HCT116 (cell line): ENCODE data around the gene IL4. TPM values are rescaled to one million over a fixed set of nuclear protein-coding genes. Genes with fewer than 3 reads are reported as not detected.

Source experiments
- ATAC-seq: fragments of 200-7000 bp; cut with Tn5 transposase; 2 replicates; pipeline ENCODE4 v1.9.1; 2020; ENCODE audit warnings: mild to moderate bottlenecking, moderate library complexity
- BruUV-seq: library from RNA; stranded (reverse); fragments of 400-500 nt; replicated peaks from 2 replicates; lab custom pipeline; 2021; lab: Mats Ljungman, UMichigan
- CTCF ChIA-PET: fragments of 300-600 bp; sonication (Branson Sonifier 250); formaldehyde crosslinking; loops from one replicate; lab custom pipeline; 2021; ENCODE audit warnings: antibody characterized with exemption; lab: Charles Lee
- POLR2A ChIA-PET: fragments of 300-600, 350-600 bp; sonication (Branson Sonifier 250); formaldehyde crosslinking; loops from one replicate; lab custom pipeline; 2021; ENCODE audit warnings: antibody characterized with exemption; lab: Charles Lee
- RAD21 ChIA-PET, 2 experiments: fragments of 300-600 bp; sonication (Branson Sonifier 250); formaldehyde crosslinking; loops; one replicate each; lab custom pipeline; 2023; ENCODE audit warnings: low total read pairs in 2 of 2; ENCODE audit not compliant: uncharacterized antibody in 2 of 2, unreplicated experiment in 2 of 2, low non-redundant PET in 1 of 2; lab: Charles Lee
- DNase-seq: peaks from one replicate; pipeline ENCODE4 v3.0.0-alpha.2; 2010; ENCODE audit warnings: low read depth, low spot score
- H2AFZ ChIP-seq: fragments of 200-600 bp; shearing (Covaris generic), sonication (generic); 2 replicates; pipeline ENCODE4 v1.6.1; 2017; ENCODE audit warnings: low read depth, mixed run types, mixed read lengths, antibody characterized with exemption, low read length; ENCODE audit not compliant: poor library complexity, severe bottlenecking
- H3K27ac ChIP-seq: 2 replicates; pipeline ENCODE4 v1.5.1; 2012; ENCODE audit warnings: low read depth, low read length
- H3K27me3 ChIP-seq: fragments of 200-600 bp; sonication (generic); 2 replicates; pipeline ENCODE4 v1.6.1; 2016; ENCODE audit warnings: mixed run types, low read length, mixed read lengths; ENCODE audit not compliant: insufficient read depth
- H3K36me3 ChIP-seq, 2 experiments: fragments of 200-500 bp in 1 of 2; fragments of 200-600 bp in 1 of 2; sonication (Bioruptor generic) in 1 of 2; sonication (generic) in 1 of 2; 2 replicates each; pipeline versions ENCODE4 v1.5.1 to v1.6.1; 2014 to 2016; ENCODE audit warnings: low read length in 2 of 2, inconsistent platforms in 1 of 2, mixed read lengths in 1 of 2, mixed run types in 1 of 2; ENCODE audit not compliant: insufficient read depth in 2 of 2, control insufficient read depth in 1 of 2
- H3K4me1 ChIP-seq, 2 experiments: fragments of 200-600 bp in 1 of 2; sonication (generic) in 1 of 2; 2 replicates each; pipeline versions ENCODE4 v1.5.1 to v1.6.1; 2012 to 2017; ENCODE audit warnings: low read length in 2 of 2, inconsistent platforms in 1 of 2, mild to moderate bottlenecking in 1 of 2, mixed read lengths in 1 of 2, mixed run types in 1 of 2, moderate library complexity in 1 of 2; ENCODE audit not compliant: insufficient read depth in 2 of 2, control insufficient read depth in 1 of 2
- H3K4me2 ChIP-seq: fragments of 200-600 bp; sonication (generic); 2 replicates; pipeline ENCODE4 v1.6.1; 2017; ENCODE audit warnings: mixed run types, low read length, mixed read lengths
- H3K4me3 ChIP-seq, 2 experiments: fragments of 200-600 bp in 1 of 2; sonication (generic) in 1 of 2; replicated peaks in 1 of 2; 2 replicates each; pipeline ENCODE4 v1.5.1; 2011 to 2016; ENCODE audit warnings: low read length in 2 of 2, control low read depth in 1 of 2, low read depth in 1 of 2, mild to moderate bottlenecking in 1 of 2, mixed read lengths in 1 of 2, mixed run types in 1 of 2
- H3K79me2 ChIP-seq: fragments of 200-600 bp; sonication (generic); 2 replicates; pipeline ENCODE4 v1.6.1; 2017; ENCODE audit warnings: mild to moderate bottlenecking, mixed run types, low read length, moderate library complexity, mixed read lengths; ENCODE audit not compliant: insufficient read depth
- H3K9ac ChIP-seq: fragments of 200-600 bp; sonication (generic); 2 replicates; pipeline ENCODE4 v1.6.1; 2016; ENCODE audit warnings: low read length, mixed read lengths
- H3K9me2 ChIP-seq: fragments of 200-600 bp; sonication (generic), shearing (Covaris generic); 2 replicates; pipeline ENCODE4 v1.6.1; 2017; ENCODE audit warnings: mixed run types, mild to moderate bottlenecking, moderate library complexity; ENCODE audit not compliant: insufficient read depth
- H3K9me3 ChIP-seq, 2 experiments: fragments of 200-500 bp in 1 of 2; fragments of 200-600 bp in 1 of 2; sonication (Bioruptor generic) in 1 of 2; sonication (generic) in 1 of 2; 2 replicates each; pipeline ENCODE4 v1.6.1; 2014 to 2017; ENCODE audit warnings: low read length in 2 of 2, mixed read lengths in 2 of 2, inconsistent platforms in 1 of 2, low read depth in 1 of 2, mild to moderate bottlenecking in 1 of 2, mixed run types in 1 of 2, moderate library complexity in 1 of 2; ENCODE audit not compliant: control insufficient read depth in 1 of 2, insufficient read depth in 1 of 2
- H4K20me1 ChIP-seq: fragments of 200-600 bp; sonication (generic), shearing (Covaris generic); 2 replicates; pipeline ENCODE4 v1.6.1; 2017; ENCODE audit warnings: mixed run types, mild to moderate bottlenecking, moderate library complexity; ENCODE audit not compliant: insufficient read depth
- ATF3 ChIP-seq: IDR thresholded peaks from 2 replicates; pipeline ENCODE4 v1.6.1; 2012
- EGR1 ChIP-seq: IDR thresholded peaks from 2 replicates; pipeline ENCODE4 v1.6.1; 2012; ENCODE audit warnings: low read depth
- ELF1 ChIP-seq: IDR thresholded peaks from 2 replicates; pipeline ENCODE4 v1.6.1; 2012; ENCODE audit warnings: low read depth, borderline replicate concordance
- FOSL1 ChIP-seq: IDR thresholded peaks from 2 replicates; pipeline ENCODE4 v1.6.1; 2012; ENCODE audit warnings: low read depth
- MAX ChIP-seq: IDR thresholded peaks from 2 replicates; pipeline ENCODE4 v1.6.1; 2012
- SIN3A ChIP-seq: IDR thresholded peaks from 2 replicates; pipeline ENCODE4 v1.6.1; 2012; ENCODE audit warnings: low read depth
- SRF ChIP-seq: IDR thresholded peaks from 2 replicates; pipeline ENCODE4 v1.6.1; 2012; ENCODE audit warnings: low read depth
- TCF7L2 ChIP-seq: IDR thresholded peaks from 2 replicates; pipeline ENCODE4 v1.7.0; 2011; ENCODE audit warnings: borderline replicate concordance, inconsistent platforms; ENCODE audit not compliant: insufficient read depth, insufficient read length; ENCODE audit errors: extremely low read depth
- YY1 ChIP-seq: IDR thresholded peaks from 2 replicates; pipeline ENCODE4 v1.6.1; 2011; ENCODE audit warnings: low read length, low read depth, moderate library complexity, mild to moderate bottlenecking; ENCODE audit not compliant: insufficient replicate concordance; ENCODE audit errors: extremely low read depth
- ZBTB33 ChIP-seq: IDR thresholded peaks from 2 replicates; pipeline ENCODE4 v1.6.1; 2011; ENCODE audit warnings: mild to moderate bottlenecking, low read length, moderate library complexity; ENCODE audit not compliant: insufficient replicate concordance; ENCODE audit errors: extremely low read depth
- intact Hi-C: fragments of 100-400 bp; cut with micrococcal nuclease; formaldehyde crosslinking; loops from 2 replicates; pipeline ENCODE4 v1.10.0; 2022
- total RNA-seq: library from RNA; stranded (reverse); gene quantifications from one replicate; pipeline ENCODE4 v1.2.1, GENCODE V29; 2021; ENCODE audit not compliant: unreplicated experiment

The IL4 gene
- total RNA-seq, 1 experiment from 2014 or later: not detected

- Histone ChIP-seq H3K9ac (no peak overlapping the region), H3K9me3 (no peaks in the 10 kb centered on the region), H3K9me2 (no peaks in the 10 kb centered on the region), H3K4me3 (no peak overlapping the region), H3K27ac (no peak overlapping the region), H3K27me3 (no peaks in the 10 kb centered on the region), H3K79me2 (no peaks in the 10 kb centered on the region), H2AFZ (no peak overlapping the region), H4K20me1 (no peaks in the 10 kb centered on the region), H3K4me1 (no peaks in the 10 kb centered on the region), H3K36me3 (peaks cover 9 to 10% of the 10 kb centered on the region in 2 experiments; a peak in 3 of 4 replicates), H3K4me2 (no peak overlapping the region)
- DNase-seq (no peak), ATAC-seq (no peak)
- CTCF ChIA-PET: no interaction called here
- RAD21 ChIA-PET: no interaction called here
- TF ChIP-seq YY1: no peak
- no peak for TF ChIP-seq ZBTB33
- TF ChIP-seq ATF3: no peak
- TF ChIP-seq MAX: no peak
- no peak for TF ChIP-seq SRF
- no peak for TF ChIP-seq ELF1
- POLR2A ChIA-PET: no interaction called here
- intact Hi-C loops: no loop called here
- no TSS peak for BruUV-seq
Observed at GRCh38 chr5:132627470-132627869, 46.3 kb upstream of the IL4 start.

- H3K4me2 ChIP-seq: no peak overlapping the region
- no peaks in the 10 kb centered on the region for H3K79me2 ChIP-seq
- no peak overlapping the region for H2AFZ ChIP-seq
- H3K36me3 ChIP-seq: peaks cover 4 to 7% of the 10 kb centered on the region in 2 experiments; a peak in 3 of 4 replicates
- no peak for DNase-seq
- H3K9ac ChIP-seq: no peak overlapping the region
- no peaks in the 10 kb centered on the region for H4K20me1 ChIP-seq
- BruUV-seq: no TSS peak
- ATAC-seq: no peak
- no peaks in the 10 kb centered on the region for H3K27me3 ChIP-seq
- ChIA-PET POLR2A (no interaction called here), RAD21 (no interaction called here), CTCF (no interaction called here)
- intact Hi-C loops: no loop called here
- no peak overlapping the region for H3K4me3 ChIP-seq
- H3K4me1 ChIP-seq: no peaks in the 10 kb centered on the region
- H3K27ac ChIP-seq: no peak overlapping the region
- no peaks in the 10 kb centered on the region for H3K9me3 ChIP-seq
- H3K9me2 ChIP-seq: no peaks in the 10 kb centered on the region
- TF ChIP-seq EGR1: no peak
- no peak for TF ChIP-seq FOSL1
- no peak for TF ChIP-seq YY1
- TF ChIP-seq TCF7L2: no peak
- TF ChIP-seq SIN3A: no peak
- TF ChIP-seq, all 23 proteins: peak for 0
Observed at GRCh38 chr5:132628814-132629213, 45.0 kb upstream of the IL4 start.
